Forelimb muscle (tissue), 1 donor: ENCODE data around the gene DGKE. TPM values are rescaled to one million over a fixed set of nuclear protein-coding genes. Genes with fewer than 3 reads are reported as not detected.

Source experiments
- DNase-seq: peaks from one replicate; pipeline ENCODE4 v3.0.0-alpha.2; 2013; ENCODE audit warnings: low read depth
- polyA plus RNA-seq: library from polyadenylated mRNA; unstranded; fragments of 120-200 nt; gene quantifications from one replicate; pipeline ENCODE4 v1.2.1, GENCODE V29; 2013; ENCODE audit not compliant: insufficient read length

The DGKE gene
- polyA plus RNA-seq, 1 donor, result 4.7 TPM

DNA sequence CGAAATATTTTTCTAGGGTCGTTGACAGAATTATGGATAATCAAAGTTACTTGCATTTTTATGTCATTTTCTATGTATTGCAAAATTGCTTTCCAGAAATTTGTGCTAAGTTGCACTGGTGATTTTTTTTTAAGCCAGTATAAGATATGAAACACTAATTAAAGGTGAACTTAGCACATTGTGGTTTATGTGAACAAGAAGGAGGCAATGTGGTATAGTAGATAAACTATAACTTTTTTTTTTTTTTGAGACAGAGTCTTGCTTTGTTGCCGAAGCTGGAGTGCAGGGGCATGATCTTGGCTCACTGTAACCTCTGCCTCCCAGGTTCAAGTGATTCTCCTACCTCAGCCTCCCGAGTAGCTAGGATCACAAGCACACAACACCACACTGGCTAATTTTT is 13.2 kb downstream of the DGKE start:
- DNase-seq, result no peak

DNA sequence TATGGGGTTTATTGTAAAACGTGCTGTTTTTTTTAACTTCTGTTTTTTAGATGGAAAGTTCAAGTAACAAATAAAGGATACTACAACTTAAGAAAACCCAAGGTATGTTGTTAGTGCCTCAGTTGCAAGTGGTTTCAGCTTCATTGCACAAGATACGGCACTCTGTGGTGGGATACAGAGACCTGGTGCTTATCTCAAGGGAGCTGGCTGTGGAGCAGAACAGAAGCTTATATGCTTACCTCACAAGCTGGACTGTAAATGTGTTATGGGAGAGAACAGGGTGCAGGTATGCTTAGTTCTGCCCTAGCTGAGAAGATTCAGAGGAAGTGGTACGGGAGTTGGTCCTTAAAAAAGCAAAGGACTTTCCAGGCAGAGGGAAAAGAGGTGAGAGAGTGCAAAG is 15.2 kb downstream of the DGKE start:
- no peak for DNase-seq

DNA sequence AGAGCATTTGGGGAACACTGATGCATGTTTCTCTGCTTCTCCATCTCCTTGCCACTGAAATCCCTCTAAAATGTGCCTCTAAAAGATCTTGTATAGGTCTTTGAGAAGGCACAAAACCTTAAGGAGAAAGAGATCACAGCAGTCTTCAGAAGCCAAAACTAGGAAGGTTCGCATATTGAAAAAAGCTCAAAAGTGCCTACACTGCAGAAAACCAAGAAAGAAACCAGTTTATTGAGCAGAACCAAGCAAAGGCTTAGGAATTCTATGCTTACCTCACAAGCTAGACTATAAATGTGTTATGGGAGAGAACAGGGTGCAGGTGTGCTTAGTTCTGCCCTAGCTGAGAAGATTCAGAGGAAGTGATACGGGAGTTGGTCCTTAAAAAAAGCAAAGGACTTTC is 16.6 kb downstream of the DGKE start:
- no peak for DNase-seq

DNA sequence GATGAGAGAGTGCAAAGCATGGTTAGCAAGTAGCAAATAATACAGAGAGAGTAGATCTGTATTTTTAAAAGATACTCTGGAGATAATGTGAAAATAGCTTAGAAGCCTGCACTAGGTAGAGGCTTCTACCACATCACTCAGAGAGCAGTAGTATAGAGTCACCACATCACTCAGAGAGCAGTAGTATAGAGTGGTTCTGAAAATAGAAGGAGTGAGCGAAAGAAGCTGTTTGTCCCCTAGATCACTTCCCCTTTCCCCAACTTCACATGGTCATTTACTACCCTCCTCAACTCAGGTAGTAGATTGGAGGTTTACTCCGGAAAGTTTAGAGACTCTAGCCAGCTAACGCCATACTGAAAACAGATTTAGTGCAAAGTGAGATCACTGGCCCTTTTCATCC is 17.1 kb downstream of the DGKE start:
- no peak for DNase-seq

DNA sequence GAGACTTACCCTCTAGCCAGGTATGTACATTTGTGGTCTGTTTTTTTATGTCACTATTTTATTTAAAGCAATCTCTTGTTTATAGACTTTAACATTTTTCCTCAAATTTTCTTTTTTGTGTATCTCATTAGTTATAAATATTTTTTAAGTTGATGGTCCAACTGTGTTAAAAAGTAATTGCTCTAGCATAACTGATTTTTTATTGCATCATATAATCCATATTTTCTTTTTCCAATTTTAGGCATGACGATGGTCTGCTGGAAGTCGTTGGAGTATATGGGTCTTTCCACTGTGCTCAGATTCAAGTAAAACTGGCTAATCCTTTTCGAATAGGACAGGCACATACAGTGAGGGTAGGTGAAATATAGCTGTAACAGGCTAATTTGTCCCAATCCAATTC is 27.9 kb downstream of the DGKE start:
- DNase-seq, result no peak

DNA sequence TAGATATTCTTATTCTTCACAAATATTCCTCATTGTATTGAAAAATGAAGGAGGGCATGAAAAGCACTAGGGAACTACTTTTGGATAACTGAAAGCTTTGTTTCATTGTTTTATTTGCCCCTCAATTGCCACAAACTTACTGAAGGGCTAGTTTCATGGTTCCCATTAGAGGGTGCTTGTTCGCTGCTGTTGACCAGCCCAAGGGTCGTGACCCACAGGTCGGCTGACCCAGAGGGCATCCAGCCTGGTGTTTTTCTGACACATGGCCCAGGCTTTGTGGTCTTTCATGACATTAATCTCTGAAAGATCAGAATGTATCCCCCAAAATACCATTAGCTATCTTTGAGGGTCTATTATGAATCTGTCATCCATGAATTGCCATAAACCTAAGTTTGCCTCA is 30.0 kb downstream of the DGKE start:
- DNase-seq, result no peak

DNA sequence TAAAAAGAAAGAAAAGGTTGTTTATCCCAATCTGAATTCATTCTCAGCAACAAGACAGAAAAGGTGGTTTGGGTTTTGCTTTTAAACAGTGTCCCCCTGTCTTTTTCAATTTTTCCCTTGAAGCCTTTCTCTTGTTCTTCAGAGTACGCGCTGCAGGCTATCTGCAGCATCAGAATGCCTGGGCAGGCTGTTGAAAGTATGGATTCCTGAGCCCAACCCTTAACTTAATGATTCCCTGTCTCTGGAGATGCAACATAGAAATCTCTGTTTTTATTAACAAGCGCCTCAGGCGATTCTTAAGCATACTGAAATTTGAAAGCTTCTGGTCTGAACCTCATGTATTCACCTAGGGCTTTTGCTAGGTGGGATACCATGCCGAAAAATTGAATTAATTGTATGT is 32.1 kb downstream of the DGKE start:
- DNase-seq, result no peak

DNA sequence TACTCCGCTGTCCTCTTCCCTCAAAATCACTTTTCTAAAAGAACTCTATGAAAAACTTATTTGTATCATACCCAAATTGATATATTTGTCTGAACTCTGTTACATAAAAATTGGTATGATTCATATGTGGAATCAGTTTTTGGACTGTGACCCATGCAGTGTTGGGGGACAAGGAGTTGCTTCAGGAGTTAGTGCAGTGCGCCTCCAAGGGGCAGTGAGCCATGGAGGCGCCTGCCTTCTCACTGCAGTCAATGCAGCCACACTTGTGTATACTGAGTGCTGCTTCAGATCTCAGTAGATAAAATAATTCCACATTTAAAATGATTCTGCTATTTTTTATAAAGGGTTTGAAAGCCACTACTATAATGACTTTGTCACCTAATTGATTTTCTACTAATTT is 32.5 kb downstream of the DGKE start:
- DNase-seq, result no peak

DNA sequence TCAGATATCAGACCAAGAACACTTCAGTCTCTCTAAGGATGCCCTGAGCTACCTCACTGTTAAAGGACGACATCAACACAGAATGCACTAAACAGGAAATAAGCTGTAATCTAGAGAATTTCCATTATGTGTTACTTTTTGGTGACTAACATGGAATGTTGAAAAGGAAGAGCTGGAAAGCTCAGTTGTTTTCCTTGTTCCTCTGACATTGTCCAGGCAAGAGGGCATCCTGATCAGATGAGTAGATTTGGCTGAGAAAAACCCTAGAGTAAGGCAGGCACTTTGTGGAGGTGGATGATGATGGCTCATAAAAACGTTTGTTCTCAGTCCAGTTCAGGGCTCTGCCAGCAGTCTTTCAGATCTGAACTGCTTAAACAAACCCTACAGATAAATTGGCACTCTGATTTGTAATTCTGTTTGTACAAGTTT is 34.0 kb downstream of the DGKE start:
- no peak for DNase-seq

DNA sequence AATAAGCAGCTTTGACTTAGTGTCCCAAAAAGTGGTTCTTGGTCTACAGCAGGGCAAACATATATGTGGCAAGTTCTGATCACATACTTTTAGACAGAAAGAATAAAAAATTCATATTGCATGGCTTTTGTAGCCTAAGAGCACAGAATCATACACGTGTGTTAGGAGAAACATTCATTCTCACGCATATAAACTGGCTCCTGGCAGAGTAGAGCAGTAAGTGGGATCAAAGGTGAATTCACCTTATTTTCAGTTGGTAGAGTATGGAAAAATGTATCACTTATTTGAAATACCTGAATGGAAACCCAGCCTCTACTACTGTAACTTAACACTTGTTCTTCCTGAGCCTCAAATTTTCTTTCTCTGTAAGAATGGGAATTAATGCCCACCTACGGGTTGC is 34.8 kb downstream of the DGKE start:
- DNase-seq, result no peak

DNA sequence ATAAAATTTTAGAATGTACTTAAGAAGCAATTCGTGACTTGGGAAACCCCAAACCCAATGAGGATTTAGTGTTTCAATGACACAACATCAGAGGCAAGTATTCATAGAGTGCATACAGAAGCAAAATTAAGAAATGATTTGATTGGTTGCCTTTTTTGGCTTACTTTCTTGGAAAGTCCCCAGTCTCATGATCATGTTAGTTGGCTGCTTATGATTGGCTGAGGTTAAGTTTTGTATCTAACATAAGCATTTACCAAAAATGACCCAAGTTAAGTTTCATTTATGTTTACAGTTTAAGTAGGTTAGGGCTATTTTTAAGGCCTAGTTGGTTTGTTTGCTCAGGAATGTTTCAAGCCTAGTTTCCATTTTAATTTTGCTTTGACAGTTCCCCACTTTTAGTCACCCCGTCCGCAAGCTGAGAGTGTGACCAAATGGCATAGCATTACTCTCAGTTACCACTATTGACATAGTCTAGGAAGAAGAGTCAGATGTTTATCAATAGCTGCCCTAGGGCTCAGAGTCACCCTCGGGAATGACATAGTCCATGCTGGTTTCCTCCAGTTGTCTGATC is 36.2 kb downstream of the DGKE start:
- no peak for DNase-seq

DNA sequence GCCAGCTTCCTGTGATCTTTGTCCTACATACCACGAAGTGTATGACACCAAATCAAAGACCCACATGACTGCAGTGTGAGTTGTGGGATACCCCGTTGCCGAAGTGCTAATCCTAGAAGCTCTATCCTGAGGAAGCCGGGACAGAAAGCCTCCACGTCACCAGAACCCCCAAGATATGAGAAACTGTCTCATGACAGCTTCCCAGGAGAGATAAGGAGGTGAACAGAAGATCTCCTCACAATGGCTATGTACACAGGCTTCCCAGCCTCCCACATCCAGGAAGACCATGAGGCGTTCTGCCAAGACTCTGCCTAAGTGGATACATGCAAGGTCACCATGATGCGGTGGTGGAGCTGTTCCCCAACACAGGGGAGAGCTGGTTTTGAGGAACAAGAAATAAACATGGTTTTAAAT is 42.8 kb downstream of the DGKE start:
- DNase-seq, result no peak

DNA sequence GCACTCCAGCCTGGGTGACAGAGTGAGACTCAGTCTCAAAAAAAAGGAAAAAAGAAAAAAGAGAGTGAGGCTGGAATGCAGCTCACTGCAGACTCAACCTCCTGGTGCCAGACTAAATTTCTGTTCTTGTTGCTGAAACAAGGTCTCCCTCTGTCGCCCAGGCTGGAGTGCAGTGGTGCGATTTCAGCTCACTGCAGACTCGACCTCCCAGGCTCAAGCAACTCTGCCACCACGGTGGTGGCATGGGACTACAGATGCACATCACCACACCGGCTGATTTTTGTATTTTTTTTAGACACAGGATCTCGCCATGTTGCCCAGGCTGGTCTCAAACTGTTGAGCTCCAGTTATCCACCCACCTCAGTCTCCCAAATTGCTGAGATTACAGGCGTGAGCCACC is 45.3 kb downstream of the DGKE start:
- DNase-seq, result no peak

DNA sequence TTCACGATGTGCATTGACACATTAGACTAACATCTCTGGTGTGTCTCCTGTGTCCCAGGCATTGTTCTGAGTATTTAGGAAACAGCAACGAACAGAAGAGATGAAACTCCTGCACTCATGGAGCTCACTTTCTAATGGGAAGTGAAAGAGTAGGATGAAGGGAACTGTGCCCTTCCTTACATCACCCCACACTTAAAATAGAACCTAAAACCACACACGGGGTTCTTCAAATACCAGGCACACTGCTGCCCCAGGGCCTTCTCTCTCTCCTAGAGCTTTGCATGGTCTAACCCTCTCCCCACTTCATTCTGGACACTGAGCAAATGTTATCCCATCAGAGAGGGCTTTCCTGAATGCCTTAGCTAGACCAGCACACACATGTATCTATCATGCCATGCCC is 46.2 kb downstream of the DGKE start:
- DNase-seq, result no peak

DNA sequence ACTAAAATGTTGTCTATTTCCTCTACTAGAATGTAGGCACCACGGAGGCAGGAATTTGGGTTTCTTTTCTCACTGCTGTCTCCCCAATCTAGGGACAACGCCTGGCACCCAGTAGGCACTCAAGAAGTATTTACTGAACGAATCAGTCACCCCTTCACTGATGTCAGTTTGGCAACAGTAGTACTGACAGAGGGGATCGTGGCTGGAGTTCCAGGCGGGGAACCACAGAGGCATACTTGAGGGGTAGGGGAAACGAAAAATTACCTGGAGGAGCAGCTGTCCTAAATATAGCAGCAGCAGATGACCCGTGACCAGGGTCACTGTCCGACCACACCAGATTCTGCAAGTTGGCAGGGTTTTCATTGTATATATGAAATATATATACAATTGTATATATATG is 46.6 kb downstream of the DGKE start:
- no peak for DNase-seq

DNA sequence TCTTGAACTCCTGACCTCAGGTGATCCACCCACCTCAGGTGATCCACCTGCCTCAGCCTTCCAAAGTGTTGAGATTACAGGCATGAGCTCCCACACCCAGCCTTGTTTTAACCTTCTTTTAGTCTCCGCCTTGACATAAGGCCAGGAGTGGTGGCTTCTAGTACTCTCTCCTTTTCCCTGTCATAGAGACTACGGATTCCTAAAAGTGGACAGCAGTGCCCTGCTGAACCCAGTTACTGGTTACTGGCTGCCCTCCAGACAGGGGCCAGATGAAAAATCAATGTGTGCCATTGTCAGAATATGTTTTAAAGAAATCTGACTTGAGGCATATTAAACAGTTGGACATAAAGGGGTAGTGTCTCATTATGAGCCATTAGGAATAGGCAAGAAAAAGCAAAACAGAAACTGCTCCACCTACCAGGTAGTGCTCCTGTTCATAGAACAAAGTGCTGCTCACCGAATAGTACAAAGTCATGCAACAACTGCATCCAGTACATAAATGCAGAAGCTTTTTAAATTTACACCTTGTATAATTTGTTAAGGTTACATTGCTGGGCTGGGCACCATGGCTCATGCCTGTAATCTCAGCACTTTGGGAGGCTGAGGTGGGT is 47.8 kb downstream of the DGKE start:
- DNase-seq, result no peak

DNA sequence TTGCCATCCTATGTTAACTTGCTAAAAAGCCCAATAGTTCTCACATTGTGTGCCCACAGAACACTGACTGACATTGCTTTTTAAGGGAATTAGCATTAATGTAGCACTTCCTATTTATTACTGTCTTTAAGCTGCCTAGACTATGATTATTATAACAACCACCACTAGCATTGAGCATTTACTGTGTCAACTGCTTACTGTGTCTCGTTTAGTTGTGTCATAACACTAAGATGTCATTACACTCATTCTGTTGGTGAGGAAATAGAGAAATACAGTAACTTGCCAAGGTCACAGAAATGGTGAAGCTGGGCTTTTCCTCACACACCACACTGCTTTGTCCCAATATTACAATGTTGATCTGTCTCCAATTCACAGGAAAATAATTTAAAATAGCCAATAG is 49.7 kb downstream of the DGKE start:
- no peak for DNase-seq

DNA sequence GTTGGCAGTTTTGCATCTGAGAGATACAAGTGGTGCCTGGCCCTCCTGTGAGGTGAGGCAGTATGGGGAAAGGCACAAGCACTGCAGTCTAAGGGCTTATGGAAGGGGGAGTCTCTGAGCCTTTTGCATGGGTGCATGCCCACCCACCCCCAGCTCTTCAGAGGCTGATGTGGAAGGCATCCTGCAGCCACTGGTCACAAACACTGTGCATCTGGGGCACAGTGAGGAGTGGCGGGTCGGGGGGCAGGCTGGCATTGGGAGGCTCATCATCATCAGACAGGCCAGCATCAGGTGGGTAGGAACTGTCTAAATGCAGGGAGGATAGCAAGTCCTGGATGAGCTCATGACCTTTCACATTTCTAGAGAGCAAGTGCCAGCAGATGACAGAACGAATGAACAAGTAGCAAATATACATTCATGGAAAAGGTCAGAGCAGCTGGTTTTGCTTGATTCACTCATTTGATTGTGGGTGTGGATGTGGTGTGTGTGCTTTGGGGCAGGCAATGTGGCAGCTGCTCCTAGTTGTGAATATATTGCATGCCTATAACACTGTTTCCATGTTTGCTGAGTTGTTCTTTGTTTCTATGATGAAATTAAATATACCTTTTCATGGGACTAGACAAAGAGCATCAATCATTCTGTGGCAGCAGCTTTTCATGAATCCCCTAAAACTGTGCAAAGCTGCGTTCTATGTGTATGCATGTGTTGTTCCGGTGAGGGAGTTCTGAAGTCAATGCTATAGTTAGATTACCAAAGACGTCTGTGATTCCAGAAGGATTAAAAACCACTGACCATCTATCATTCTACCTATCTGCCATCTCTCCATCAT is 50.7 kb downstream of the DGKE start:
- DNase-seq, result no peak

DNA sequence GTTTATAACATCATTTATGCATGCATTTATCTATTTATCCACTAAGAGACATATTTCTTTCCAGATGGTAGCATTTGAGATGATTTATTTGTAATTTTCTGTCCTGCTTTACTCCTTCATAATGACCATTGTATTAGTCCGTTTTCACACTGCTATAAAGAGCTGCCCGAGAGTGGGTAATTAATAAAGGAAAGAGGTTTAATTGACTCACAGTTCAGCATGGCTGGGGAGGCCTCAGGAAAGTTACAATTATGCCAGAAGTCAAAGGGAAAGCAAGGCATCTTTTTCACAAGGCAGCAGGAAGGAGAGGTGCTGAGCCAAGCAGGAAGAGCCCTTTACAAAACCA is 51.3 kb downstream of the DGKE start:
- DNase-seq, result no peak

DNA sequence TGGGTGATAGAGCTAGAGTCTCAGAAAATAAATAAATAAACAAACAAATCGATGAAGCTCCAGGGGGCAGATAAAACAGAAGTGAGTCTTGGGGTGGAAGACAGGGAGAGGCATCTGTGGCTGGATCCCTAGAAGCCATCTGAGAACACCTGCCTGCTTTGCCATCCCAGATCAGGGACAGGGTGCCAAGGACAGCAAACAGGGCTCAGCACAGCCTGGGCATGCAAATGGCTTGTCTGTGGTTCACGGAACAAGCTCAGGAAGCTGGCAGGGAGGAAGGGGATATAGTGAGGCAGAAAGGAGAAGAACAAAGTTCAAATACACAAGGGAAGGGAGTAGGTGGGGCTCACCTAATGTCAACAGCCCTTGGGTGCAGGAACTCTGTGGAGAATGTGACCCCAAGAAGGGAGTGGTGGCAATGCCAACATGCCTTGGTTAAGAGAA is 52.4 kb downstream of the DGKE start:
- no peak for DNase-seq

DNA sequence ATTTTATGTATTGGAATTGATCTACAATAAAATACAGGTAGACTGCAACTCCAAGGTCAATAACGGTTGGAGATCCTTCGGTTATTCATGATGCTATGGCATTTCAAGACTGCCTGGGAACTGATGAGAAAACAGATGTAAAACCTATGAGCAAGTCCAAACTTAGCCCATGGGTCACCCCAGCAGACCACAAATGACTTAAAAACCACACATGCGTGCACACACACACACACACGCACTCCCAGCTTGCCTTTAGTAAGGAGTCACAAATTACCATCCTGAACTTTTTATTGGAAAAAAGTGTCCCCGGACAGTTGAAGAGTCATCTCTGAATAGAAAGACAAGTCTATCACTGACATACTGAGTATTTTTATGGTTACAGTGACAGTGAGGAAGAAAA is 53.2 kb downstream of the DGKE start:
- DNase-seq, result no peak

DNA sequence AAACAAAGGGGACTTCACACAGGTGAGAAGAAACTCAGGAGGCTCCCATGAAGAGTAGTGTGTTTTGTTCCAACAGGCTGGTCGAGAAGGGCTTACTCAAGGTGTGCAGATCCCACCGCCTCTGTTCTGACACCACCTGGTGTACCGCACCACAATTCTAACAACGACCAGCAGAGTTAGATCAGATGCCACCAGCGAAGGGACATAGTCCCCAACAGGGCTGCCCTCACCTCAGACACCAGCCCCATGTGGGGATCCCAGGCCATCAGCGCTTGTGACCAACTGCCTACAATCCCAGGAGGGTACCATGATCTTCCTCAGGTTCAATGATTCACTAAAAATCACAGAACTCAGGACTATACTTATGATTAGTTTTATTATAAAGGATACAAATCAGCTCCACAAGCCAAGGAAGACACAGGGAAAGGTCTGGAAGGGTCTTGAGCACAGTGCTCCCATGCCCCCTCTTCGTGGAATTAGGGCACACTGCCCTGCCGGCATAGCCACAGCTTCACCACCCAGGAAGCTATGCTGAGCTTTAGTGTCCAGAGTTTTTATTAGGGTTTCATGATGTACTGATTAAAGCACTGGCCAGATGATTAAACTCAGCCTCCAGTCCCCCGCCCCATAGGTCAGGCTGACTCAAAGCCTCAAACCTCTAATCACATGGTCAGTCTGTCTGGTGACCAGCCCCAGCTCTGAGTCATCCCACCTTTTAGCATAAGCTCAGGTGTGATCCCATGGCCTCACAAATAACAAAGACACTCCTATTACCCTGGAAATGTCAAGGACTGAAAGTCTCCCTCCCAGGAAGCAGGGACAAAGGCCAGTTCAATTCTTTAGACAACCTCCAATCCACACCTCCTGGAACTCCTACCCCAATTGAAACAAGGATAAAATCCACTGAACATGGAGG is 53.9 kb downstream of the DGKE start:
- DNase-seq, result no peak
